ENCODE measurements around the gene EHBP1L1. TPM values are rescaled to one million over a fixed set of nuclear protein-coding genes. Genes with fewer than 3 reads are reported as not detected.

EHBP1L1 gene
- total RNA-seq, 2 donors from 2014 or later: 286 to 395 TPM

DNA sequence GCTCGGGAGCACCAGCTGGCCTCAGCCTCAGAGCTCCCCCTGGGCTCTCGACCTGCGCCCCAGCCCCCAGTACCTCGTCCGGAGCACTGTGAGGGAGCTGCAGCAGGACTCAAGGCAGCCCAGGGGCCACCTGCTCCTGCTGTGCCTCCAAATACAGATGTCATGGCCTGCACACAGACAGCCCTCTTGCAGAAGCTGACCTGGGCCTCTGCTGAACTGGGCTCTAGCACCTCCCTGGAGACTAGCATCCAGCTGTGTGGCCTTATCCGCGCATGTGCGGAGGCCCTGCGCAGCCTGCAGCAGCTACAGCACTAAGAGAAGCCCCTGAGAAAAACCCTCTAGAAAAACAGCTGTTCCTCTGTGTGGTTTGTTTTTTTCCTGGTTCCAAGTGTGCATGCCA, 4.4 kb upstream of the EHBP1L1 start:
- Histone ChIP-seq H3K27ac (peak overlapping the region; percentile 79 to 96), H3K4me3 (peak overlapping the region; percentile 93), H3K36me3 (no peaks in the 10 kb centered on the region), H3K4me1 (ENCODE audit: control insufficient read depth in 1 of 2, low read depth in 2 of 2) (peaks cover 38 to 59% of the 10 kb centered on the region in 2 donors), H3K27me3 (replicated peaks; ENCODE audit: insufficient read depth) (no peaks in the 10 kb centered on the region), H3K9me3 (no peaks in the 10 kb centered on the region)
- DNase-seq (ENCODE audit: low spot score) (no peak), ATAC-seq (ENCODE audit: insufficient number of reproducible peaks, low FRiP score, low read depth) (no peak)
- TF ChIP-seq CTCF (IDR thresholded peaks at IDR 0.05): no peak

DNA sequence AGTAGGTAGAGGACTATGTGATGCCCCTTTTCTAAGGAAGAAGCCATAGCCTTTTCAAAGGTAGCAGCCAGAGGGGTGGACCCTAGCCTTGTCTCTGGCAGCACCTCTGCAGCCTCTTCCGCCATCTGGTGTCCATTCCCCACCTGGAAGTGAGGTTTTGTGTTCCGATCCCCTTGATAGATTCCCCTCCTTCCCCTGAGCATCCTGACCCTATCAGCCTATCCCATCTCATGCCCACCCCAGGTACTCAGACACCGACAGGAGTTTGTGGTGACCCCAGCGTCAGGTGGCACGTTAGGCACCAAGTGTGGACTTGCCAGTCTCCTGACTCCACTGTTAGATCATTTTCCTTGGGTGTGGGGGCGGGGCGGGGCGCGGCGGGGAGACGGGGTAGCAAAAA, 3.9 kb upstream of the EHBP1L1 start:
- Histone ChIP-seq H3K4me3 (peak overlapping the region; percentile 93), H3K27me3 (replicated peaks; ENCODE audit: insufficient read depth) (no peaks in the 10 kb centered on the region), H3K27ac (peak overlapping the region; percentile 79 to 96), H3K9me3 (no peaks in the 10 kb centered on the region), H3K4me1 (ENCODE audit: control insufficient read depth in 1 of 2, low read depth in 2 of 2) (peaks cover 38 to 56% of the 10 kb centered on the region in 2 donors), H3K36me3 (no peaks in the 10 kb centered on the region)
- DNase-seq (ENCODE audit: low spot score) (no peak), ATAC-seq (ENCODE audit: insufficient number of reproducible peaks, low FRiP score, low read depth) (no peak)
- no peak for TF ChIP-seq CTCF (IDR thresholded peaks at IDR 0.05)

DNA sequence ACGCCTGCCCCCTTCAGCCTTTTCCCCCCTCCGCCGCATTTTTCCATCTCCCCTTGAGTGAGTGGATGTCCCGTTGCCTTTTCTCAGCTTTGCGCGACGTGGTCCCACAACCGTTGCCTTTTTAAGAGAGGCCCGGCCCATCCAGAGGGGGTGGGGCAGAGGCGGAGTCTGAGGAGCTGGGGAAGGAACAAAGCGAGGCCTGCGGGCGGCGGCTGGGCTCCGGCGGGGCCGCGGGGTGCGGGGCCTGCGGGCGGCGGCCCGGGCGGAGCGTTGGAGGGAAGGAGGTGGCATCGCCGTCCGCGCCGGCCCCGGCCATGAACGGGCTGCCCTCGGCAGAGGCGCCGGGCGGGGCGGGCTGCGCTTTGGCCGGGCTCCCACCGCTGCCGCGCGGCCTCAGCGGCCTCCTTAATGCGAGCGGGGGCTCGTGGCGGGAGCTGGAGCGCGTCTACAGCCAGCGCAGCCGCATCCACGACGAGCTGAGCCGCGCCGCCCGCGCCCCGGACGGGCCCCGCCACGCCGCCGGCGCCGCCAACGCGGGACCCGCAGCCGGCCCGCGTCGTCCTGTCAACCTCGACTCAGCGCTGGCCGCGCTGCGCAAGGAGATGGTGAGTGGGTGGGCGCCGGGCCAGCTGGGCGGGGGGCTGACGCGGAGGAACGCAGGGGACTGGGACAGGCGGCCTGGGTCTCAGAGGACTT, 3.3 kb upstream of the EHBP1L1 start, which contains the start of gene FAM89B:
Gene FAM89B (plus strand): TSS at position 183 of the 696 bp plus-strand sequence. CDS start 132 bp downstream, at position 315.
- no peaks in the 10 kb centered on the region for H3K9me3 ChIP-seq
- H3K27me3 ChIP-seq (replicated peaks; ENCODE audit: insufficient read depth): no peaks in the 10 kb centered on the region
- ATAC-seq (ENCODE audit: insufficient number of reproducible peaks, low FRiP score, low read depth) (no peak), DNase-seq (ENCODE audit: low spot score) (peak; percentile 88)
- H3K27ac ChIP-seq: peak within 1 kb of the TSS; percentile 79 to 96
- no peak for TF ChIP-seq CTCF (IDR thresholded peaks at IDR 0.05)
- peak within 1 kb of the TSS; percentile 93 for H3K4me3 ChIP-seq
- peaks cover 38 to 60% of the 10 kb centered on the region in 2 donors for H3K4me1 ChIP-seq (ENCODE audit: control insufficient read depth in 1 of 2, low read depth in 2 of 2)
- no peaks in the 10 kb centered on the region for H3K36me3 ChIP-seq

DNA sequence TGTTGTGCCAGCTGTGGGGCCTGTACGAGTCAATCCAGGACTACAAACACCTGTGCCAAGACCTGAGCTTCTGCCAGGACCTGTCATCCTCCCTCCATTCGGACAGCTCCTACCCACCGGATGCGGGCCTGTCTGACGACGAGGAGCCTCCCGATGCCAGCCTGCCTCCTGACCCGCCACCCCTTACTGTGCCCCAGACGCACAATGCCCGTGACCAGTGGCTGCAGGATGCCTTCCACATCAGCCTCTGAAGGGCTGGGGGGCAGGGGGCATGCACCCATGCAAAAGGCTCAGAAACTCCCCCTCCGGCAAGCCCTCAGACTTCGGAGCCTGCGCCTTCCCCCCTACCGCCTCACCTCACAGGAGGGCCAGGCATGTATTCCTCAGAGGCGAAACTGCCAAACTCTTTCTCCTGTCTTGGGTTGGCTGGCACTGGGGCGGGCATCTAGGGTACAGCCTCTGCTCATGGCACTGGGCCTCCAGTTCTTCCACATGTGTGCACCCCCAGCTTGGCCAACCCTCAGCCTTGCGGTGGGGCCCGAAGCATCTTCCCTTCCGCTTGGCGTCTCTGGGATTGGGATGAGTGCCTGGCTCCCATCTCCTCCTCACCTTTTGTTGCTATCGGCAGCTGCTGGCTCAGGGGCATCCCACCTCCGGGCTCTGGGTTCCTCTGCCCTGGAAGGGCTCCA, 2.3 kb upstream of the EHBP1L1 start:
- peaks cover 42 to 62% of the 10 kb centered on the region in 2 donors for H3K4me1 ChIP-seq (ENCODE audit: control insufficient read depth in 1 of 2, low read depth in 2 of 2)
- H3K27ac ChIP-seq: peak overlapping the region; percentile 79 to 96
- TF ChIP-seq CTCF (IDR thresholded peaks at IDR 0.05): no peak
- no peaks in the 10 kb centered on the region for H3K9me3 ChIP-seq
- no peaks in the 10 kb centered on the region for H3K36me3 ChIP-seq
- peak overlapping the region; percentile 93 for H3K4me3 ChIP-seq
- ATAC-seq (ENCODE audit: insufficient number of reproducible peaks, low FRiP score, low read depth) (no peak), DNase-seq (ENCODE audit: low spot score) (no peak)
- no peaks in the 10 kb centered on the region for H3K27me3 ChIP-seq (replicated peaks; ENCODE audit: insufficient read depth)

DNA sequence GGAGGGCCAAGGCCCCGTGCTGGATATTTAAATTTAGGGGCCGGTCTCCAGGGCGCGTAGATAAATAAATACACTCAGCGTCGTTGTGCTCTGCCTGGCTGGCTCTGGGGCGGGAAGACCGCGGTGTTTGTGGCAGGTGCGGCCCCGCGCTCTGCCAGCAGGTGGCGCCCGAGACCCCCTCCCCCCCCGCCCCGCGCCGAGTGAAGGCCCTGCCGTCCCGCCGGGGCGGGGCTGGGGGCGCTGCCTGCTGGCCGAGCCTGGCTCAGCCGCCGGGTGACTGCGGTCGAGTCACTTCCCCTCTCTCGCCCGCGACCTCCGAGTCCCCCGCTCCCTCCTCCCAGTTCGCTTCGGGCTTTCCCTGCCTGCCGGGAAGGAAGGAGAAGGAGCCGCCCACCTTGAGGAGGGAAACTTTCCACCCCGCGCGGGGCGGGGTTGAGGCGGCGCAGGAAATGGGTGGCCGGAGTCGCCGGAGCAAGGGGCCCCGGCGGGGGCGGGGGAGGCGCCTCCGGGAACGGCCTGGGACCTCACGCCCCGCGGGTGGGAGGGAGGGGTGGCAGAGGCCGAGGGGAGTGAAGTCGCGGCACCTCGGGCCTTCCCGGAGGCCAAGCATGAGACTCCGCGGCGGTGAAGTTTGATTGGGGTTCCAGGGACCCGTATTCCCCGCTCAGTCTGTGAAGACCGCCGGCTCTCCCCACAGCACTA, 1.6 kb upstream of the EHBP1L1 start:
- Histone ChIP-seq H3K36me3 (peaks cover 2% of the 10 kb centered on the region), H3K4me3 (peak overlapping the region; percentile 93), H3K9me3 (no peaks in the 10 kb centered on the region), H3K27ac (peak overlapping the region; percentile 96 to 97), H3K27me3 (replicated peaks; ENCODE audit: insufficient read depth) (no peaks in the 10 kb centered on the region), H3K4me1 (ENCODE audit: control insufficient read depth in 1 of 2, low read depth in 2 of 2) (peaks cover 39 to 62% of the 10 kb centered on the region in 2 donors)
- TF ChIP-seq CTCF (IDR thresholded peaks at IDR 0.05): peak; percentile 99
- peak; percentile 13 for ATAC-seq (ENCODE audit: insufficient number of reproducible peaks, low FRiP score, low read depth)
- peak; percentile 80 for DNase-seq (ENCODE audit: low spot score)
